RWPE2 (cell line): Measurements from ENCODE around the gene AGTRAP.

Source experiments
- ATAC-seq: fragments of 200-7000 bp; cut with Tn5 transposase; 3 replicates; pipeline ENCODE4 v1.9.1; 2021; ENCODE audit warnings: low read depth
- DNase-seq: peaks from one replicate; pipeline ENCODE4 v3.0.0-alpha.2; 2020; ENCODE audit warnings: low spot score
- H3K27ac ChIP-seq: fragments of 450-650 bp; 2 replicates; pipeline ENCODE4 v1.5.1; 2017; ENCODE audit warnings: mild to moderate bottlenecking; ENCODE audit not compliant: poor library complexity, severe bottlenecking
- H3K27me3 ChIP-seq: fragments of 250-450 bp; sonication (Bioruptor Pico); 2 replicates; pipeline ENCODE4 v1.5.1; 2021; ENCODE audit warnings: mild to moderate bottlenecking, moderate library complexity; ENCODE audit not compliant: insufficient read depth, poor library complexity, severe bottlenecking
- H3K36me3 ChIP-seq: fragments of 250-450 bp; sonication (Bioruptor Pico); 2 replicates; pipeline ENCODE4 v1.5.1; 2020; ENCODE audit warnings: low read depth, mild to moderate bottlenecking, moderate library complexity
- H3K4me1 ChIP-seq: fragments of 250-450 bp; sonication (Bioruptor Pico); 2 replicates; pipeline ENCODE4 v1.5.1; 2021; ENCODE audit warnings: mild to moderate bottlenecking, moderate library complexity; ENCODE audit not compliant: insufficient read depth, poor library complexity, severe bottlenecking
- H3K4me3 ChIP-seq: fragments of 250-450 bp; sonication (Bioruptor Pico); 2 replicates; pipeline ENCODE4 v1.5.1; 2021; ENCODE audit warnings: mild to moderate bottlenecking, moderate library complexity; ENCODE audit not compliant: severe bottlenecking
- H3K9me3 ChIP-seq: fragments of 250-450 bp; sonication (Bioruptor Pico); 2 replicates; pipeline ENCODE4 v1.5.1; 2021; ENCODE audit warnings: mild to moderate bottlenecking, moderate library complexity; ENCODE audit not compliant: severe bottlenecking
- CTCF ChIP-seq: fragments of 450-650 bp; IDR thresholded peaks from one replicate; pipeline ENCODE4 v1.5.1; 2017; ENCODE audit warnings: mild to moderate bottlenecking, moderate library complexity; ENCODE audit not compliant: poor library complexity, severe bottlenecking

AGTRAP gene

DNA sequence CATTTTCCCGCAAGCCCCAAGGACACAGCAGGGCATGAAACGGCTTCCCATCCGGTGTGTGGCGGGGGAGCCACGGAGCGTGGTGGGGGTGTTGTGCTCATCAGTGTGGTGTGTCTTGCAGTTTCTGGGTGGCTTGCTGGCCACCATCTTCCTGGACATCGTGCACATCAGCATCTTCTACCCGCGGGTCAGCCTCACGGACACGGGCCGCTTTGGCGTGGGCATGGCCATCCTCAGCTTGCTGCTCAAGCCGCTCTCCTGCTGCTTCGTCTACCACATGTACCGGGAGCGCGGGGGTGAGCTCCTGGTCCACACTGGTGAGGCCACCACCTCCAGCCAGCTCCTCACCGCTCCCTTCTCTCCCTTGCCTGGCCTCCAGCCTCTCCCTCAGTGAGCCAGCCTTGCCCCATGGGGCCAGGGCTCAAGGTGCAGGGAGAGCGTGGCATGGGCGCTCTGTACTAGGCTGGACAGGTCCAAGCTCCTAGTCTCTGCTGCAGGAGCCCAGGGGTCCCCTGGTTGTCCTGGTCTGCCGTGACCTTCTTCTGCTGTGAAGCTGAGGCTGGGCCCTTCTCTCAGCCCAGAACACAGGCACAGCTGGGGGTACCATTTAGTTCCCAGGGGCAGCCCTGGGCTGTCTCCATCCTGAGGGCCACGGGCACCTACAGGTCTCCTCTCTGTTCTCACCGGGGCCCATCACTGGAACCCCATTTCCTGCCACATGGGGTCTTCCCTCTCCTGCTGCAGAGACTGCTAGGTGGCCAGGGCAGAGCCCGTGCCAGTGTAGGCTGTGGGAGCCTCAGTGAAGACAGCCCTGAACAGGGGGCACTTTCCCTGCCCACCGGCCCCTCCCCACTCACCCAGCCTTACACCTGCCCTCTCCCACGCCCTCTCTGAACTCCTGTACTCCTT is 12.6 kb downstream of the AGTRAP start:
- no peak for TF ChIP-seq CTCF
- DNase-seq: no peak
- Histone ChIP-seq H3K4me1 (no peaks in the 10 kb centered on the region), H3K27ac (no peak overlapping the region), H3K9me3 (no peaks in the 10 kb centered on the region), H3K36me3 (peaks cover 47% of the 10 kb centered on the region), H3K4me3 (no peak overlapping the region), H3K27me3 (no peaks in the 10 kb centered on the region)
- ATAC-seq: no peak

DNA sequence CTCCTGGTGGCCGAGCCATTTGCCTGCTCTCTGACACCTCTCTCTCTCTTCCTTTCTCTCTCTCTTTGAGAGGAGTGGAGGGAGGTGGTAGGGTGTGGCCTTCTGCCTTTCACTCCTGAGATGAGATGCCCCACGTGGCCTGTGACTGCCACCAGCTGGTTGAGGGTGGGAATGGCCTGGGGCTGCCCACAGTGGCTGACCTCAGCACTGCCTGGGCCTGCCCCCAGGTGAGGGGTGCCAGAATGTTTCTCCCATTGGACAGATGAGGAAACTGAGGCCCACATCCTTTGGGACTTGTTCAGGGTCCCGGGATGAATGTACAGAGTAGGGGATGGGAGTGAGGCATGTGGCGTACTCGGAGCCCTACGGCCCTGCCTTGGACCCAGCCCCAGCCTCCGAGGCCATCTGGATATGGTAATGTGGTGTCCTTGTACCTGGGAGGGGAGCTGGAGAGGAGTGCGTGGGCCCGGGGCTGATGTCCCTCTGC is 13.3 kb downstream of the AGTRAP start:
- Histone ChIP-seq H3K9me3 (no peaks in the 10 kb centered on the region), H3K27ac (no peak overlapping the region), H3K4me3 (no peak overlapping the region), H3K27me3 (no peaks in the 10 kb centered on the region), H3K4me1 (no peaks in the 10 kb centered on the region), H3K36me3 (peaks cover 47% of the 10 kb centered on the region)
- DNase-seq (no peak), ATAC-seq (peak; percentile 55)
- TF ChIP-seq CTCF: peak; percentile 44

DNA sequence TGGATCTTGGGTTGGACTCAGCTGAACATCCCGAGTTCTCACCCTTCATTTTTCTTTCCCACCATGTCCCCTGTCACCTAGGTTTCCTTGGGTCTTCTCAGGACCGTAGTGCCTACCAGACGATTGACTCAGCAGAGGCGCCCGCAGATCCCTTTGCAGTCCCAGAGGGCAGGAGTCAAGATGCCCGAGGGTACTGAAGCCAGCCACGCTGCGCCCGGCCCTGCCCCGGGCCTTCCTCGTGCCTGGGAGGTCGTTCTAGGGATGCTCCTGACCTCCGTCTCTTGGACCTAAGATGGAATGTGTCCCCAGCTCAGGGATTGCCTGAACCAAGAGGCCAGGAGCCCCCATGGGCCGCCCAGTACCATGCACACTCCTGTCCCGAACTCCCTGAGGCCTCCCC is 14.1 kb downstream of the AGTRAP start:
- Histone ChIP-seq H3K4me3 (no peak overlapping the region), H3K9me3 (no peaks in the 10 kb centered on the region), H3K4me1 (no peaks in the 10 kb centered on the region), H3K36me3 (peaks cover 39% of the 10 kb centered on the region), H3K27ac (no peak overlapping the region), H3K27me3 (no peaks in the 10 kb centered on the region)
- no peak for TF ChIP-seq CTCF
- DNase-seq (no peak), ATAC-seq (no peak)

DNA sequence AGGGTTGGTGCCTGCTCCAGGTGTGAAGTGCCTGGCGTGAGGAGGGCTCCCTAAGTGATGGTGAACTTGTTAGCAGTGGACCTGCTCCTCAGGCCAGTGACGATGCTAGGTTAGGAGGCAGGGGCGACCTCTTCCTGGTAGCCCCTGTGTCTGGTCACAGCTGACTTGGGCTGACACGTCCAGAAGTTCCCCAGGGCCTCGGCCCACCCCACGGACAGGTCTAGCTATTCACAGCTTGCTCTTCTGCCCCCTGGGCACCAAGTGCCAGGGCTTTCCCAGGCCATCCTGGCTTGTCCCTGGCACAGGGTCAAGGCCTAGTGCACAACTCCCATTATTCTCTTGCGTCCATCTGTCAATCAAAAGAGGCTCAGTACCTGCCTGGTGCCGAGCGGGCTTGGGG is 15.2 kb downstream of the AGTRAP start:
- H3K36me3 ChIP-seq: peaks cover 28% of the 10 kb centered on the region
- no peaks in the 10 kb centered on the region for H3K27me3 ChIP-seq
- no peak for DNase-seq
- ATAC-seq: no peak
- no peak overlapping the region for H3K4me3 ChIP-seq
- no peak overlapping the region for H3K27ac ChIP-seq
- no peak for TF ChIP-seq CTCF
- H3K9me3 ChIP-seq: no peaks in the 10 kb centered on the region
- H3K4me1 ChIP-seq: no peaks in the 10 kb centered on the region
